GM18868 (cell line): ENCODE measurements around the gene KLHL33.

ENCODE experiments used
- ATAC-seq: cut with Tn5 transposase; IDR thresholded peaks from one replicate; pipeline ENCODE4 v1.9.1; 2021; ENCODE audit warnings: mild to moderate bottlenecking, moderate library complexity; ENCODE audit not compliant: unreplicated experiment

The KLHL33 gene

DNA sequence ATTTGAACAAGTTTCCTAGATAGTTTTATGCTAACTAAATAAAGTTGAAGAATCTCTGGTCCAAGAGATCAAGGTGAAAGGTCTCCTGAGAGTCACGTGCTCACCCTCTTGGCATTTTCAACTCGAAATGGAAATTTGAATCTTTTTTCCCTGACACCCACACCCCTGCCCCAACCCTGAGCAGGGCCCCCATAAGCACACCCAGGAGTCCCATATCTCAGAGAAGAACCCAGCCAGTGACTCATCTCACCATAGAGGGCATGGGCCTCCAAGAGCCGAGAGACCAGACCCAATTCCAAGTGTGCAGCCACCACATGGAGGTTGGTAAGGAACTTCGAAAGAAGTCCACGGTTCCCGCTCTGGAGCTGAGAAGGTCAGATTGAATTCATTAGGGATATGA, 55.3 kb downstream of the KLHL33 start:
- no peak for ATAC-seq

DNA sequence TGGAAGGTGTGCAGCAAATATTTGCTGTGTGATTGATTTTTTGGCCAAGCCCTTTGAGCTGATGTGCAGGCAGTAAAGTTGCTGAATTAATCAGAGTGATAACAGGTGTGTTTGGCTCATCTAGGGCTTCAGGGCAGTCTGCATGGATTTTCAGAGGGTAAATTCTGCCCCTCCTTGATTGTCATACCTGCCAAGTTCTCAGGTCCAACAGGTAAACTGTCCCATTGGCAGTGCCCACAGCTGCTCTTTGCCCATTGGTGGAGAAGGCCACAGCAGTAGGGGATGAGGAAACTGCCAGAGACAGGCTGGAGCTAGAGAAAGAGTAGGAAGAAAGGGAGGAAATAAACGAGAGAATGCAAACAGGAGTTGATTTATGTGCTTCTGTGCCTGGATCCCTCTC, 56.2 kb downstream of the KLHL33 start:
- ATAC-seq: no peak

GRCh38 chr14:20377171-20377570, 58.8 kb downstream of the KLHL33 start:
- no peak for ATAC-seq

DNA sequence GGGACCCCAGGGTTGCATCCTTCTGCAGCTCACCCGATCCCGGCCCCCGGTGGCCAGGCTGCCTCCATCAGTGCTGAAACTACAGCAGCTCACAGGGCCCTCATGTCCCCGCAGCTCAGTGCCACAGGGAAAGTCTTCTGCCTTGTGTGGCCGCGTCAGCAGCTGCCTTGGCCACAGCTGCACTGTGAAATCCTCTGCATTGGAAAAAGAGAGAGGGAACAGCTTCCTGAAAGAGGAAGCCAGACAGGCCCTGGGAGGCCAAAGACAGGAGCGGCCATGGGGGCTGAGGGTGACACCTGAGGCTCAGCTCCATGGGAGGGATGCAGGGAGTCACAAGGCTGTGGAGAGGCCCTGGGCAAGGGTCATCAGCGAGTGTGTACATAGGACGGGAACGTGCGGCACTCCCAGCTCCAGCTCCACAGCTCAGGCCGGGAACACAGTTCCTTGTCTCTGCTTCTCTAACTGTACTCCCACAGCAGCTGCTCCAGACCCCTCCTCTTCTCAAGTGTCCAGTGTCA, 59.8 kb downstream of the KLHL33 start:
- ATAC-seq: no peak
